B cell (primary cell): ENCODE data around the gene MTPN. TPM values are rescaled to one million over a fixed set of nuclear protein-coding genes. Genes with fewer than 3 reads are reported as not detected.

ENCODE experiments used
- ATAC-seq: fragments of 200-7000 bp; cut with Tn5 transposase; one replicate; pipeline ENCODE4 v1.10.0; 2021; ENCODE audit warnings: low read depth, mild to moderate bottlenecking, moderate number of reproducible peaks, moderate library complexity
- CTCF ChIA-PET: fragments of 350-600 bp; sonication (Branson Sonifier 250); formaldehyde crosslinking; loops from one replicate; lab custom pipeline; 2021; ENCODE audit warnings: antibody characterized with exemption, inconsistent platforms; lab: Charles Lee
- POLR2A ChIA-PET: fragments of 350-600 bp; sonication (Branson Sonifier 250); formaldehyde crosslinking; loops from one replicate; lab custom pipeline; 2021; ENCODE audit warnings: antibody characterized with exemption; lab: Charles Lee
- DNase-seq: peaks from one replicate; pipeline ENCODE4 v3.0.0; 2013
- H2AFZ ChIP-seq: 2 replicates; pipeline ENCODE4 v1.6.1; 2012; ENCODE audit warnings: mild to moderate bottlenecking, low read depth, low read length; ENCODE audit not compliant: insufficient read depth, poor library complexity, severe bottlenecking
- H3K27ac ChIP-seq, 2 donors: 1 replicate in 1 of 2; 2 replicates in 1 of 2; pipeline ENCODE4 v1.5.1; 2012 to 2013; ENCODE audit warnings: low read length in 2 of 2, mild to moderate bottlenecking in 2 of 2, moderate library complexity in 1 of 2
- H3K27me3 ChIP-seq, 4 experiments: fragments of 200-600 bp in 1 of 4; sonication (generic) in 1 of 4; replicated peaks in 1 of 4; 1 replicate in 2 of 4; 2 replicates in 2 of 4; pipeline versions ENCODE4 v1.6.1 to v1.7.0; 2013 to 2016; ENCODE audit warnings: low read length in 3 of 4, mild to moderate bottlenecking in 2 of 4, mixed read lengths in 1 of 4, moderate library complexity in 1 of 4; ENCODE audit not compliant: insufficient read depth in 4 of 4, control insufficient read depth in 3 of 4; ENCODE audit errors: control extremely low read depth in 1 of 4
- H3K36me3 ChIP-seq, 2 experiments: replicated peaks in 1 of 2; 1 replicate in 1 of 2; 2 replicates in 1 of 2; pipeline versions ENCODE4 v1.6.1 to v1.7.1; 2013; ENCODE audit warnings: low read length in 1 of 2; ENCODE audit not compliant: insufficient read depth in 2 of 2, control insufficient read depth in 1 of 2; ENCODE audit errors: control extremely low read depth in 1 of 2, extremely low read depth in 1 of 2
- H3K4me1 ChIP-seq, 2 donors: fragments of 200-600 bp in 1 of 2; sonication (generic) in 1 of 2; 1 replicate in 1 of 2; 2 replicates in 1 of 2; pipeline versions ENCODE4 v1.5.1 to v1.6.1; 2013 to 2017; ENCODE audit warnings: low read length in 2 of 2; ENCODE audit not compliant: control insufficient read depth in 2 of 2, insufficient read depth in 2 of 2
- H3K4me2 ChIP-seq: replicated peaks from 2 replicates; pipeline ENCODE3; 2012; ENCODE audit warnings: mild to moderate bottlenecking, low read depth, low read length; ENCODE audit not compliant: poor library complexity, severe bottlenecking
- H3K4me3 ChIP-seq, 5 experiments: fragments of 200-600 bp in 1 of 5; sonication (generic) in 1 of 5; 1 replicate in 3 of 5; 2 replicates in 2 of 5; pipeline versions ENCODE4 v1.5.1 to v1.7.0; 2011 to 2016; ENCODE audit warnings: low read length in 4 of 5, mild to moderate bottlenecking in 4 of 5, low read depth in 2 of 5, control low read depth in 1 of 5, moderate library complexity in 1 of 5; ENCODE audit not compliant: insufficient read depth in 1 of 5; ENCODE audit errors: control extremely low read depth in 1 of 5, extremely low read depth in 1 of 5
- H3K79me2 ChIP-seq: fragments of 200-600 bp; sonication (generic); one replicate; pipeline ENCODE4 v1.6.0; 2016; ENCODE audit warnings: low read length; ENCODE audit not compliant: control insufficient read depth, insufficient read depth
- H3K9ac ChIP-seq: fragments of 200-600 bp; sonication (generic); 2 replicates; pipeline ENCODE4 v1.6.1; 2017; ENCODE audit warnings: mild to moderate bottlenecking, low read length, moderate library complexity
- H3K9me3 ChIP-seq, 3 donors: one replicate each; pipeline versions ENCODE4 v1.6.1 to v1.7.1; 2013; ENCODE audit warnings: low read length in 2 of 3; ENCODE audit not compliant: control insufficient read depth in 2 of 3, insufficient read depth in 1 of 3; ENCODE audit errors: control extremely low read depth in 1 of 3
- H4K20me1 ChIP-seq: 2 replicates; pipeline ENCODE4 v1.6.0; 2012; ENCODE audit warnings: mild to moderate bottlenecking, low read length; ENCODE audit not compliant: insufficient read depth, control insufficient read depth, poor library complexity, severe bottlenecking
- H3K27ac Mint-ChIP-seq: one replicate; pipeline ENCODE4 v1.8.0; 2021; ENCODE audit warnings: mixed read lengths
- H3K27me3 Mint-ChIP-seq: one replicate; pipeline ENCODE4 v1.8.0; 2021; ENCODE audit warnings: mixed read lengths
- H3K4me1 Mint-ChIP-seq: one replicate; pipeline ENCODE4 v1.8.0; 2021; ENCODE audit warnings: mixed read lengths
- H3K4me3 Mint-ChIP-seq: one replicate; pipeline ENCODE4 v1.8.0; 2021; ENCODE audit warnings: mixed read lengths
- H3K9me3 Mint-ChIP-seq: one replicate; pipeline ENCODE4 v1.8.0; 2022; ENCODE audit warnings: mixed read lengths; ENCODE audit not compliant: insufficient read depth
- EZH2 ChIP-seq: IDR thresholded peaks from 2 replicates; pipeline ENCODE4 v1.6.1; 2012; ENCODE audit warnings: borderline replicate concordance, low read depth, mild to moderate bottlenecking, moderate library complexity, low read length; ENCODE audit not compliant: insufficient read depth, poor library complexity, severe bottlenecking
- WGBS: methylation state at CpG from one replicate; pipeline ENCODE4 v1.1.5; 2013; ENCODE audit warnings: missing lambda C conversion rate; ENCODE audit not compliant: insufficient coverage; 5-methylcytosine and 5-hydroxymethylcytosine counted together
- intact Hi-C: fragments of 100-400 bp; cut with micrococcal nuclease; formaldehyde crosslinking; loops from one replicate; pipeline ENCODE4 v1.10.0; 2022
- polyA plus RNA-seq: library from polyadenylated mRNA; depleted of rRNA; stranded (reverse); fragments of >200 nt; gene quantifications from 2 replicates; pipeline ENCODE4 v1.2.3, GENCODE V29; 2012
- total RNA-seq, 2 donors: library from RNA; stranded (reverse); fragments of 120-200 nt in 1 of 2; gene quantifications; 1 replicate in 1 of 2; 2 replicates in 1 of 2; pipeline versions ENCODE4 v1.2.3 to v1.2.4, GENCODE V29; 2013 to 2022
- TF ChIP-seq, protein P1 (sequence below): fragments of 200-600 bp; IDR thresholded peaks from one replicate; pipeline ENCODE4 v1.8.0; 2022; ENCODE audit warnings: antibody characterized with exemption, mild to moderate bottlenecking

The MTPN gene
- total and polyA plus RNA-seq, 2 donors (not counting 1 experiment from before 2014, with no cell fraction given) = 60.5 to 115 TPM

DNA sequence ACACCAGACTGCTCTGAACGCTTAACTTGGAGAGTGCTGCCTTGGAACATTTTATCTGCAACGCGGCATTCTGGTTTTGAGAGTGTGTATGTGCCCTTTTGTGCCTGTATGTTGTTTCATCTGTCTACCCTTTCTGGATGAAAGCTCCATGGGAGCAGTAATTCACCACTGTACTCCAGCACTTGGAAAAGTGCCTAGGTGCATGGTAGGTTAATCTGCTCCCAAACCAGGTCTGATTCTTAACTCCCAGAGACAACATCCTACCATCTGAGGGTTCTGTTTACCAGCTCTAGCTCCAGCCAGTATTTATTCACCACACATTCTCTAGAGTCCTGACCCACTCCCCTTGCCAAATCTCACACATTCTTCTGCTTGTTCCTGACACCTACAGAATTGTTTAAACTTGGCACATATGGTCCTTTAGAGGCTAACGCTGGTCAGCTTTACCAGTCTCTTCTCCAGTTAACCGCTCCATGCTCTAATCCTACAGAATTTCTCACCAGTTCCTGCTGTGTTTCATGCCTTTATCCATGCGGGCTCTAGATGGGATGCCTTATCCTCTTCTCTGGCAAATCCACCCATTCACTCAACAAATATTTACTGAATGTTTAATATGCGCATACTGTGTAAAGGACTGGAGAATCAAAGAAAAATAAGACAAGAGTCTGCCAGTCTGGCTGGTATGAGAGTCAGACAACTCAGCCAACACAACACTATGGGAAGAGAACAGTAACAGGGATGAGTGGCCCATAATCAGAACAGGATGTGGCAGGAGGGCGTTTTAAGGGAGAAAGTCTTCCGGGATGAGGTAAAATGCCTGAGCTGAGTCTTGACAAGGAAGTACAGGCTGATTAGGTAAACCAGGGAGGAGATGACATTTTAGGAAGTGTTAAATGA, 46.3 kb downstream of the MTPN start:
- Mint-ChIP-seq H3K4me3 (no peak overlapping the region), H3K27ac (no peak overlapping the region), H3K4me1 (peaks cover 51% of the 10 kb centered on the region), H3K9me3 (no peaks in the 10 kb centered on the region), H3K27me3 (no peaks in the 10 kb centered on the region)
- DNase-seq = no peak
- Histone ChIP-seq H4K20me1 (peaks cover 89% of the 10 kb centered on the region), H3K27me3 (no peaks in the 10 kb centered on the region), H3K4me2 (no peak overlapping the region), H3K4me1 (peaks cover 6 to 21% of the 10 kb centered on the region in 2 donors), H2AFZ (no peak overlapping the region), H3K36me3 (peaks cover 15 to 44% of the 10 kb centered on the region in 2 experiments), H3K79me2 (peaks cover 61% of the 10 kb centered on the region), H3K9ac (no peak overlapping the region), H3K9me3 (no peaks in the 10 kb centered on the region), H3K27ac (peak overlapping the region in 1 of 2 donors; percentile 46), H3K4me3 (no peak overlapping the region)
- ChIA-PET CTCF (interaction anchor here (0.6 kb wide), 1 partner anchor 9 kb away, joined by 3 read pairs; no protein-coding TSS in a partner anchor), POLR2A (no interaction called here)
- whole genome bisulfite sequencing = 88% methylated on average over 4 of the region's 9 CpGs
- ATAC-seq = no peak
- TF ChIP-seq EZH2 = no peak
- TF ChIP-seq, protein P1, sequence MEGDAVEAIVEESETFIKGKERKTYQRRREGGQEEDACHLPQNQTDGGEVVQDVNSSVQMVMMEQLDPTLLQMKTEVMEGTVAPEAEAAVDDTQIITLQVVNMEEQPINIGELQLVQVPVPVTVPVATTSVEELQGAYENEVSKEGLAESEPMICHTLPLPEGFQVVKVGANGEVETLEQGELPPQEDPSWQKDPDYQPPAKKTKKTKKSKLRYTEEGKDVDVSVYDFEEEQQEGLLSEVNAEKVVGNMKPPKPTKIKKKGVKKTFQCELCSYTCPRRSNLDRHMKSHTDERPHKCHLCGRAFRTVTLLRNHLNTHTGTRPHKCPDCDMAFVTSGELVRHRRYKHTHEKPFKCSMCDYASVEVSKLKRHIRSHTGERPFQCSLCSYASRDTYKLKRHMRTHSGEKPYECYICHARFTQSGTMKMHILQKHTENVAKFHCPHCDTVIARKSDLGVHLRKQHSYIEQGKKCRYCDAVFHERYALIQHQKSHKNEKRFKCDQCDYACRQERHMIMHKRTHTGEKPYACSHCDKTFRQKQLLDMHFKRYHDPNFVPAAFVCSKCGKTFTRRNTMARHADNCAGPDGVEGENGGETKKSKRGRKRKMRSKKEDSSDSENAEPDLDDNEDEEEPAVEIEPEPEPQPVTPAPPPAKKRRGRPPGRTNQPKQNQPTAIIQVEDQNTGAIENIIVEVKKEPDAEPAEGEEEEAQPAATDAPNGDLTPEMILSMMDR = no peak
- intact Hi-C loops = no loop called here

DNA sequence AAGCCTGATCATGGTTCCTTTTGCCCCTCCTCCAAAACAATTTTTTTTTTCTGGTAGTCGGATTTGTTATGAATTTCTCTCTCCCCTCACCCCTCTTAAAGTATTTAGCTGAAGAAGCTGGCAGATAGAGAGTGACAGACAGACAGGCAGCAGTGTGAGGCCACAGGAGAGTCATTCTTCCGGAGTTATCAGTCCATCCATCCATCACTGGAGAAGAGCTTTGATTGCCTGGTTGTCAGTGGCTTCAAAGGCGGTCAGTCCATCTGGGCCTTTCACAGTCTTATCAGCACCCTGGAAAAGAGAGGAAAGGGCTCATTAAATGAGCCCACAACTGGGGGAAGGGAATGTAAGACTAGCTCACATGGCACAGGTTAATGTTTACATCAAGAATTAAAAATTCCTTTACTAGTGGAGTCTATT, 47.4 kb downstream of the MTPN start:
- Histone ChIP-seq H3K4me1 (peaks cover 5 to 14% of the 10 kb centered on the region in 2 donors), H3K4me3 (no peak overlapping the region), H2AFZ (no peak overlapping the region), H3K27ac (peak overlapping the region in 1 of 2 donors; percentile 31), H3K4me2 (no peak overlapping the region), H3K9me3 (no peaks in the 10 kb centered on the region), H4K20me1 (peaks cover 87% of the 10 kb centered on the region), H3K9ac (no peak overlapping the region), H3K79me2 (peaks cover 50% of the 10 kb centered on the region), H3K27me3 (no peaks in the 10 kb centered on the region), H3K36me3 (peaks cover 15 to 46% of the 10 kb centered on the region in 2 experiments)
- ChIA-PET POLR2A (no interaction called here), CTCF (interaction anchor here (0.7 kb wide), 1 partner anchor 11 kb away, joined by 3 read pairs; no protein-coding TSS in a partner anchor)
- no peak for DNase-seq
- H3K9me3 Mint-ChIP-seq = no peaks in the 10 kb centered on the region
- no peak for TF ChIP-seq EZH2
- TF ChIP-seq, protein P1 = no peak
- ATAC-seq = no peak
- H3K27ac Mint-ChIP-seq = peak overlapping the region; percentile 7
- intact Hi-C loops = no loop called here
- no peaks in the 10 kb centered on the region for H3K27me3 Mint-ChIP-seq
- peaks cover 42% of the 10 kb centered on the region for H3K4me1 Mint-ChIP-seq
- WGBS = no CpG with 5 or more reads among the region's 3 CpGs
- no peak overlapping the region for H3K4me3 Mint-ChIP-seq
